ENCODE results near the gene PARD6B.
A peak's percentile ranks its signal among the peaks of the same experiment; 100 is the strongest.
"Not testable (repeated sequence)": the region's sequence is repeated elsewhere in the genome, so short reads cannot be mapped to it uniquely, and the experiment has no call there.

DNA sequence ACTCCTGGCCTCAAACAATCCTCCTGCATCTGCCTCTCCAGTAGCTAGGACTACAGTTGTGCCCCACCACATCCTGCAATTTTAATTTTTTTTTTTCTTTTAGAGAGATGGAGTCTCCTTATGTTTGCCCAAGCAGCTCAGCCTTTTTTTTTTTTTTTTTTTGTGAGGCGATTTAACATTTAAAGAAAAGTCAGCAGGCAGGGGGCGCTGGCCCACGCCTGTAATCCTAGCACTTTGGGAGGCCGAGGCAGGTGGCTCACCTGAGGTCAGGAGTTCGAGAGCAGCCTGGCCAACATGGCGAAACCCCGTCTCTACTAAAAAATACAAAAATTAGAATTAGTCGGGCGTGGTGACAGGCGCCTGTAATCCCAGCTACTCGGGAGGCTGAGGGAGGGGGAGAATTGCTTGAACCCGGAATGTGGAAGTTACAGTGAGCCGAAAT is 62.2 kb downstream of the PARD6B start:
- not testable (repeated sequence) for TF ChIP-seq NFIC (IDR thresholded peaks at IDR 0.05; ENCODE audit: borderline replicate concordance); RAD21 (IDR thresholded peaks at IDR 0.05; ENCODE audit: low read length); ZBTB33 (IDR thresholded peaks at IDR 0.05; ENCODE audit: borderline replicate concordance, low read depth); EP300 (IDR thresholded peaks at IDR 0.05; ENCODE audit: borderline replicate concordance in 1 of 2, low read depth in 1 of 2, low read length in 1 of 2); USF2 (IDR thresholded peaks at IDR 0.05; ENCODE audit: borderline replicate concordance, low read depth, low read length); REST (IDR thresholded peaks at IDR 0.05; ENCODE audit: low read depth, low read length); SMC3 (IDR thresholded peaks at IDR 0.05; ENCODE audit: low read depth, low read length); POLR2AphosphoS5 (IDR thresholded peaks at IDR 0.05; ENCODE audit: low read depth, low read length); TAF1 (IDR thresholded peaks at IDR 0.05; ENCODE audit: borderline replicate concordance, low read depth, low read length)
- TF ChIP-seq, protein P1, sequence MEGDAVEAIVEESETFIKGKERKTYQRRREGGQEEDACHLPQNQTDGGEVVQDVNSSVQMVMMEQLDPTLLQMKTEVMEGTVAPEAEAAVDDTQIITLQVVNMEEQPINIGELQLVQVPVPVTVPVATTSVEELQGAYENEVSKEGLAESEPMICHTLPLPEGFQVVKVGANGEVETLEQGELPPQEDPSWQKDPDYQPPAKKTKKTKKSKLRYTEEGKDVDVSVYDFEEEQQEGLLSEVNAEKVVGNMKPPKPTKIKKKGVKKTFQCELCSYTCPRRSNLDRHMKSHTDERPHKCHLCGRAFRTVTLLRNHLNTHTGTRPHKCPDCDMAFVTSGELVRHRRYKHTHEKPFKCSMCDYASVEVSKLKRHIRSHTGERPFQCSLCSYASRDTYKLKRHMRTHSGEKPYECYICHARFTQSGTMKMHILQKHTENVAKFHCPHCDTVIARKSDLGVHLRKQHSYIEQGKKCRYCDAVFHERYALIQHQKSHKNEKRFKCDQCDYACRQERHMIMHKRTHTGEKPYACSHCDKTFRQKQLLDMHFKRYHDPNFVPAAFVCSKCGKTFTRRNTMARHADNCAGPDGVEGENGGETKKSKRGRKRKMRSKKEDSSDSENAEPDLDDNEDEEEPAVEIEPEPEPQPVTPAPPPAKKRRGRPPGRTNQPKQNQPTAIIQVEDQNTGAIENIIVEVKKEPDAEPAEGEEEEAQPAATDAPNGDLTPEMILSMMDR (IDR thresholded peaks at IDR 0.05), result peak; percentile 63
